GM23338 (cell line): ENCODE data around the gene FHL2. TPM values are rescaled to one million over a fixed set of nuclear protein-coding genes. Genes with fewer than 3 reads are reported as not detected.
A peak's percentile ranks its signal among the peaks of the same experiment; 100 is the strongest.

Experiments
- ATAC-seq: fragments of 200-7000 bp; cut with Tn5 transposase; 3 replicates; pipeline ENCODE4 v1.9.1; 2020
- DNase-seq: peaks from one replicate; pipeline ENCODE4 v3.0.0-alpha.2; 2015; ENCODE audit warnings: low spot score
- H2AFZ ChIP-seq: fragments of 200-600 bp; sonication (generic); 2 replicates; pipeline ENCODE4 v1.8.0; 2016; ENCODE audit warnings: antibody characterized with exemption, mild to moderate bottlenecking, moderate library complexity
- H3F3A ChIP-seq: fragments of 200-600 bp; sonication (generic); replicated peaks from 2 replicates; pipeline ENCODE4 v1.8.0; 2017; ENCODE audit warnings: antibody characterized with exemption, mixed run types, low read depth
- H3K27ac ChIP-seq: fragments of 200-600 bp; sonication (generic); 2 replicates; pipeline ENCODE4 v1.6.1; 2016; ENCODE audit warnings: low read depth
- H3K27me3 ChIP-seq: fragments of 200-600 bp; sonication (generic); 2 replicates; pipeline ENCODE4 v1.8.0; 2016; ENCODE audit warnings: mild to moderate bottlenecking, mixed run types, moderate library complexity; ENCODE audit not compliant: insufficient read depth
- H3K36me3 ChIP-seq: fragments of 200-600 bp; sonication (generic); 2 replicates; pipeline ENCODE4 v1.8.0; 2016; ENCODE audit warnings: mild to moderate bottlenecking; ENCODE audit not compliant: insufficient read depth
- H3K4me1 ChIP-seq: fragments of 200-600 bp; sonication (generic); 2 replicates; pipeline ENCODE4 v1.8.0; 2016; ENCODE audit warnings: mild to moderate bottlenecking, moderate library complexity; ENCODE audit not compliant: insufficient read depth
- H3K4me2 ChIP-seq: fragments of 200-600 bp; sonication (generic); 2 replicates; pipeline ENCODE4 v1.7.1; 2017; ENCODE audit warnings: mixed run types
- H3K4me3 ChIP-seq: fragments of 200-600 bp; sonication (generic); 2 replicates; pipeline ENCODE4 v1.6.1; 2016; ENCODE audit warnings: mixed run types
- H3K79me2 ChIP-seq: fragments of 200-600 bp; sonication (generic); replicated peaks from 2 replicates; pipeline ENCODE4 v1.8.0; 2017; ENCODE audit warnings: mild to moderate bottlenecking; ENCODE audit not compliant: insufficient read depth
- H3K9me2 ChIP-seq: fragments of 200-600 bp; sonication (generic); 2 replicates; pipeline ENCODE4 v1.8.0; 2017; ENCODE audit not compliant: insufficient read depth
- H4K20me1 ChIP-seq: fragments of 200-600 bp; sonication (generic); replicated peaks from 2 replicates; pipeline ENCODE4 v1.8.0; 2017; ENCODE audit warnings: mild to moderate bottlenecking; ENCODE audit not compliant: insufficient read depth
- H3K27ac Mint-ChIP-seq: 2 replicates; pipeline ENCODE4 v1.8.0; 2020; ENCODE audit warnings: inconsistent platforms, mild to moderate bottlenecking, moderate library complexity, mixed read lengths
- H3K27me3 Mint-ChIP-seq: 3 replicates; pipeline ENCODE4 v1.8.0; 2022; ENCODE audit warnings: low read depth, mild to moderate bottlenecking, moderate library complexity, mixed read lengths, inconsistent platforms; ENCODE audit not compliant: insufficient read depth, poor library complexity
- H3K36me3 Mint-ChIP-seq: 3 replicates; pipeline ENCODE4 v1.8.0; 2021; ENCODE audit warnings: low read depth, mild to moderate bottlenecking, inconsistent platforms, moderate library complexity, mixed read lengths
- H3K4me1 Mint-ChIP-seq: 3 replicates; pipeline ENCODE4 v1.8.0; 2020; ENCODE audit warnings: mild to moderate bottlenecking, inconsistent platforms, mixed read lengths
- H3K4me3 Mint-ChIP-seq: 3 replicates; pipeline ENCODE4 v1.8.0; 2021; ENCODE audit warnings: moderate library complexity, mild to moderate bottlenecking, inconsistent platforms, mixed read lengths
- H3K9me3 Mint-ChIP-seq: 3 replicates; pipeline ENCODE4 v1.8.0; 2020; ENCODE audit warnings: moderate library complexity, mild to moderate bottlenecking, inconsistent platforms, mixed read lengths
- CREB1 ChIP-seq: fragments of 250-450 bp; sonication (Bioruptor Pico); IDR thresholded peaks from 2 replicates; pipeline ENCODE4 v1.5.0; 2020; ENCODE audit warnings: low read depth, mild to moderate bottlenecking, moderate library complexity
- EZH2 ChIP-seq: fragments of 200-600 bp; sonication (generic); IDR thresholded peaks from one replicate; pipeline ENCODE4 v1.8.0; 2017; ENCODE audit warnings: antibody characterized with exemption, mild to moderate bottlenecking, low read depth; ENCODE audit not compliant: unreplicated experiment
- EZH2phosphoT487 ChIP-seq: fragments of 200-600 bp; sonication (generic); IDR thresholded peaks from one replicate; pipeline ENCODE4 v1.8.1; 2018; ENCODE audit warnings: antibody characterized with exemption; ENCODE audit not compliant: unreplicated experiment
- JUNB ChIP-seq: IDR thresholded peaks from one replicate; pipeline ENCODE4 v1.6.1; 2016; ENCODE audit warnings: antibody characterized with exemption; ENCODE audit not compliant: unreplicated experiment
- NANOG ChIP-seq: IDR thresholded peaks from 2 replicates; pipeline ENCODE4 v1.6.1; 2016; ENCODE audit warnings: antibody characterized with exemption, borderline replicate concordance
- POLR2AphosphoS5 ChIP-seq: IDR thresholded peaks from 2 replicates; pipeline ENCODE4 v1.6.1; 2016; ENCODE audit warnings: antibody characterized with exemption, low read depth
- STAT1 ChIP-seq: IDR thresholded peaks from one replicate; pipeline ENCODE4 v1.6.1; 2016; ENCODE audit warnings: antibody characterized with exemption; ENCODE audit not compliant: unreplicated experiment
- ZNF114 ChIP-seq: fragments of 250-450 bp; sonication (Bioruptor Pico); IDR thresholded peaks from 2 replicates; pipeline ENCODE4 v1.5.0; 2020; ENCODE audit warnings: mild to moderate bottlenecking, moderate library complexity
- ZNF331 ChIP-seq: fragments of 250-450 bp; sonication (Bioruptor Pico); IDR thresholded peaks from 2 replicates; pipeline ENCODE4 v1.5.0; 2020; ENCODE audit warnings: low read depth, mild to moderate bottlenecking, moderate library complexity
- polyA plus RNA-seq: library from polyadenylated mRNA; unstranded; fragments of >200 nt; fragmentation: Nextera tagmentation; extraction: Ambion mirVana; gene quantifications from 2 replicates; pipeline ENCODE4 v1.2.1, GENCODE V29; 2016
- total RNA-seq: library from RNA; depleted of rRNA; stranded (reverse); fragments of >200 nt; shearing (Covaris generic); gene quantifications from 2 replicates; pipeline ENCODE4 v1.2.3, GENCODE V29; 2014
- TF ChIP-seq, protein P1 (sequence below), 2 experiments: fragments of 200-600 bp in 1 of 2; sonication (generic) in 1 of 2; conservative IDR thresholded peaks; 2 replicates each; pipeline versions ENCODE4 v1.5.1 to v1.6.1; 2016 to 2017; ENCODE audit warnings: antibody characterized with exemption in 2 of 2, low read depth in 2 of 2, mild to moderate bottlenecking in 2 of 2, moderate library complexity in 1 of 2
- TF ChIP-seq, protein P2 (sequence below): fragments of 250-450 bp; sonication (Bioruptor Pico); IDR thresholded peaks from 2 replicates; pipeline ENCODE4 v1.5.0; 2020; ENCODE audit warnings: mild to moderate bottlenecking, moderate library complexity
- TF ChIP-seq, protein P3 (sequence below): IDR thresholded peaks from 2 replicates; pipeline ENCODE4 v1.6.1; 2016; ENCODE audit warnings: antibody characterized with exemption

The FHL2 gene
- total and polyA plus RNA-seq, 2 experiments from 2014 or later: 29.0 to 30.9 TPM

DNA sequence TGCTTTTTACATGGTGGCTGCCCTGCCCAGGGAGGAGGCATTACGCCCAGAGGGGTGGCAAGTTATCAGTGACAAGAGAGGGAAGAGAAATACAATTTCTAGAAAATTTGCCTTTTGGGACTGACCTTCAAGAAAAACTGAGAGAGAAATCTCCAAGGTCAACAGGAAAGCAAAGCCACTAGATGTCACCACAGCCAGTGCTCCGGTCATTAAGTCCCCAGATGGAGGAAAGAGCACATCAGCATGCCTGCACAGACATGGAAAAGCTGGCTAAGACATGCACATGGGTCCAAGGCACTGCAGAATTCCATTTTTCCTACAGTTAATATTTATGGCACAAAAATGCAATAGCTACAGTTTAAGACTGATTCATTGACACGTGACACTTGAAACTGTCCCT, 21.0 kb downstream of the FHL2 start:
- Histone ChIP-seq H3K27me3 (no peaks in the 10 kb centered on the region), H3K4me1 (no peaks in the 10 kb centered on the region), H3F3A (no peaks in the 10 kb centered on the region), H3K36me3 (no peaks in the 10 kb centered on the region), H3K4me3 (no peak overlapping the region), H2AFZ (no peak overlapping the region), H3K4me2 (no peak overlapping the region), H3K27ac (no peak overlapping the region), H3K9me2 (no peaks in the 10 kb centered on the region), H3K79me2 (0 out of 2 replicates have a peak, but pooled peaks cover 2% of the 10 kb centered on the region), H4K20me1 (peaks cover 5% of the 10 kb centered on the region; the same call in 1 of the 2 replicates)
- Mint-ChIP-seq H3K4me1 (no peaks in the 10 kb centered on the region), H3K36me3 (peaks cover 7% of the 10 kb centered on the region; the same call in 2 of the 3 replicates), H3K27me3 (no peaks in the 10 kb centered on the region), H3K9me3 (no peaks in the 10 kb centered on the region), H3K4me3 (no peak overlapping the region), H3K27ac (peak overlapping the region; percentile 51)
- TF ChIP-seq, protein P1, sequence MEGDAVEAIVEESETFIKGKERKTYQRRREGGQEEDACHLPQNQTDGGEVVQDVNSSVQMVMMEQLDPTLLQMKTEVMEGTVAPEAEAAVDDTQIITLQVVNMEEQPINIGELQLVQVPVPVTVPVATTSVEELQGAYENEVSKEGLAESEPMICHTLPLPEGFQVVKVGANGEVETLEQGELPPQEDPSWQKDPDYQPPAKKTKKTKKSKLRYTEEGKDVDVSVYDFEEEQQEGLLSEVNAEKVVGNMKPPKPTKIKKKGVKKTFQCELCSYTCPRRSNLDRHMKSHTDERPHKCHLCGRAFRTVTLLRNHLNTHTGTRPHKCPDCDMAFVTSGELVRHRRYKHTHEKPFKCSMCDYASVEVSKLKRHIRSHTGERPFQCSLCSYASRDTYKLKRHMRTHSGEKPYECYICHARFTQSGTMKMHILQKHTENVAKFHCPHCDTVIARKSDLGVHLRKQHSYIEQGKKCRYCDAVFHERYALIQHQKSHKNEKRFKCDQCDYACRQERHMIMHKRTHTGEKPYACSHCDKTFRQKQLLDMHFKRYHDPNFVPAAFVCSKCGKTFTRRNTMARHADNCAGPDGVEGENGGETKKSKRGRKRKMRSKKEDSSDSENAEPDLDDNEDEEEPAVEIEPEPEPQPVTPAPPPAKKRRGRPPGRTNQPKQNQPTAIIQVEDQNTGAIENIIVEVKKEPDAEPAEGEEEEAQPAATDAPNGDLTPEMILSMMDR (conservative IDR thresholded peaks at IDR 0.05; ENCODE audit: low read depth in 2 of 2): peak in 1 of 2 experiments; percentile 51; a peak in 2 of 4 replicates
- no peak for TF ChIP-seq POLR2AphosphoS5
- DNase-seq: no peak
- ATAC-seq: no peak

DNA sequence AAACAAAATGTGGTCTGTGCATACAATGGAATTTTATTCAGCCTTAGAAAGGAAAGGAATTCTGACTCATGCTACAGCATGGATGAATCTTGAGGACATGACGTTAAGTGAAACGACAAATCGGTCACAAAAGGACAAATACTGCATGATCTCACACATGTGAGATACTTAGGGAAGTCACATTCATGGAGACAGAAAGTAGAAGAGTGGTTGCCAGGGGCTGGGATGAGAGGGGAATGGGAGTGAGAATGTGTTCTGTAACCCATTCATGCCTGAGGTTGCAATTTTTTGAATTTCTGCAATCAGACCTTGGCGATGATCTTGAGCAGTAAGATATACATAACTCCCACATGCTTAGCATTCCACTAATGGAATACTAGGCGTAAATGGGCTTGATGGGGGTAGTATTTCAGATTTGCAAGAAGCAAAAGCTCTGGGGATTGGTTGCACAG, 22.0 kb downstream of the FHL2 start:
- Histone ChIP-seq H3K4me3 (no peak overlapping the region), H3F3A (no peaks in the 10 kb centered on the region), H3K79me2 (0 out of 2 replicates have a peak, but pooled peaks cover 2% of the 10 kb centered on the region), H3K27ac (no peak overlapping the region), H3K4me1 (no peaks in the 10 kb centered on the region), H4K20me1 (peaks cover 2% of the 10 kb centered on the region; the same call in 1 of the 2 replicates), H2AFZ (no peak overlapping the region), H3K4me2 (no peak overlapping the region), H3K27me3 (no peaks in the 10 kb centered on the region), H3K9me2 (no peaks in the 10 kb centered on the region), H3K36me3 (no peaks in the 10 kb centered on the region)
- H3K9me3 Mint-ChIP-seq: no peaks in the 10 kb centered on the region
- no peak overlapping the region for H3K27ac Mint-ChIP-seq
- no peak for DNase-seq
- peaks cover 7% of the 10 kb centered on the region; the same call in 2 of the 3 replicates for H3K36me3 Mint-ChIP-seq
- no peak overlapping the region for H3K4me3 Mint-ChIP-seq
- no peak for ATAC-seq
- H3K27me3 Mint-ChIP-seq: no peaks in the 10 kb centered on the region
- H3K4me1 Mint-ChIP-seq: no peaks in the 10 kb centered on the region
- TF ChIP-seq NANOG: no peak
- TF ChIP-seq ZNF114 (CRISPR knock-in tag): no peak
- TF ChIP-seq EZH2phosphoT487: no peak
- TF ChIP-seq JUNB: no peak
- no peak for TF ChIP-seq ZNF331
- TF ChIP-seq, protein P2, sequence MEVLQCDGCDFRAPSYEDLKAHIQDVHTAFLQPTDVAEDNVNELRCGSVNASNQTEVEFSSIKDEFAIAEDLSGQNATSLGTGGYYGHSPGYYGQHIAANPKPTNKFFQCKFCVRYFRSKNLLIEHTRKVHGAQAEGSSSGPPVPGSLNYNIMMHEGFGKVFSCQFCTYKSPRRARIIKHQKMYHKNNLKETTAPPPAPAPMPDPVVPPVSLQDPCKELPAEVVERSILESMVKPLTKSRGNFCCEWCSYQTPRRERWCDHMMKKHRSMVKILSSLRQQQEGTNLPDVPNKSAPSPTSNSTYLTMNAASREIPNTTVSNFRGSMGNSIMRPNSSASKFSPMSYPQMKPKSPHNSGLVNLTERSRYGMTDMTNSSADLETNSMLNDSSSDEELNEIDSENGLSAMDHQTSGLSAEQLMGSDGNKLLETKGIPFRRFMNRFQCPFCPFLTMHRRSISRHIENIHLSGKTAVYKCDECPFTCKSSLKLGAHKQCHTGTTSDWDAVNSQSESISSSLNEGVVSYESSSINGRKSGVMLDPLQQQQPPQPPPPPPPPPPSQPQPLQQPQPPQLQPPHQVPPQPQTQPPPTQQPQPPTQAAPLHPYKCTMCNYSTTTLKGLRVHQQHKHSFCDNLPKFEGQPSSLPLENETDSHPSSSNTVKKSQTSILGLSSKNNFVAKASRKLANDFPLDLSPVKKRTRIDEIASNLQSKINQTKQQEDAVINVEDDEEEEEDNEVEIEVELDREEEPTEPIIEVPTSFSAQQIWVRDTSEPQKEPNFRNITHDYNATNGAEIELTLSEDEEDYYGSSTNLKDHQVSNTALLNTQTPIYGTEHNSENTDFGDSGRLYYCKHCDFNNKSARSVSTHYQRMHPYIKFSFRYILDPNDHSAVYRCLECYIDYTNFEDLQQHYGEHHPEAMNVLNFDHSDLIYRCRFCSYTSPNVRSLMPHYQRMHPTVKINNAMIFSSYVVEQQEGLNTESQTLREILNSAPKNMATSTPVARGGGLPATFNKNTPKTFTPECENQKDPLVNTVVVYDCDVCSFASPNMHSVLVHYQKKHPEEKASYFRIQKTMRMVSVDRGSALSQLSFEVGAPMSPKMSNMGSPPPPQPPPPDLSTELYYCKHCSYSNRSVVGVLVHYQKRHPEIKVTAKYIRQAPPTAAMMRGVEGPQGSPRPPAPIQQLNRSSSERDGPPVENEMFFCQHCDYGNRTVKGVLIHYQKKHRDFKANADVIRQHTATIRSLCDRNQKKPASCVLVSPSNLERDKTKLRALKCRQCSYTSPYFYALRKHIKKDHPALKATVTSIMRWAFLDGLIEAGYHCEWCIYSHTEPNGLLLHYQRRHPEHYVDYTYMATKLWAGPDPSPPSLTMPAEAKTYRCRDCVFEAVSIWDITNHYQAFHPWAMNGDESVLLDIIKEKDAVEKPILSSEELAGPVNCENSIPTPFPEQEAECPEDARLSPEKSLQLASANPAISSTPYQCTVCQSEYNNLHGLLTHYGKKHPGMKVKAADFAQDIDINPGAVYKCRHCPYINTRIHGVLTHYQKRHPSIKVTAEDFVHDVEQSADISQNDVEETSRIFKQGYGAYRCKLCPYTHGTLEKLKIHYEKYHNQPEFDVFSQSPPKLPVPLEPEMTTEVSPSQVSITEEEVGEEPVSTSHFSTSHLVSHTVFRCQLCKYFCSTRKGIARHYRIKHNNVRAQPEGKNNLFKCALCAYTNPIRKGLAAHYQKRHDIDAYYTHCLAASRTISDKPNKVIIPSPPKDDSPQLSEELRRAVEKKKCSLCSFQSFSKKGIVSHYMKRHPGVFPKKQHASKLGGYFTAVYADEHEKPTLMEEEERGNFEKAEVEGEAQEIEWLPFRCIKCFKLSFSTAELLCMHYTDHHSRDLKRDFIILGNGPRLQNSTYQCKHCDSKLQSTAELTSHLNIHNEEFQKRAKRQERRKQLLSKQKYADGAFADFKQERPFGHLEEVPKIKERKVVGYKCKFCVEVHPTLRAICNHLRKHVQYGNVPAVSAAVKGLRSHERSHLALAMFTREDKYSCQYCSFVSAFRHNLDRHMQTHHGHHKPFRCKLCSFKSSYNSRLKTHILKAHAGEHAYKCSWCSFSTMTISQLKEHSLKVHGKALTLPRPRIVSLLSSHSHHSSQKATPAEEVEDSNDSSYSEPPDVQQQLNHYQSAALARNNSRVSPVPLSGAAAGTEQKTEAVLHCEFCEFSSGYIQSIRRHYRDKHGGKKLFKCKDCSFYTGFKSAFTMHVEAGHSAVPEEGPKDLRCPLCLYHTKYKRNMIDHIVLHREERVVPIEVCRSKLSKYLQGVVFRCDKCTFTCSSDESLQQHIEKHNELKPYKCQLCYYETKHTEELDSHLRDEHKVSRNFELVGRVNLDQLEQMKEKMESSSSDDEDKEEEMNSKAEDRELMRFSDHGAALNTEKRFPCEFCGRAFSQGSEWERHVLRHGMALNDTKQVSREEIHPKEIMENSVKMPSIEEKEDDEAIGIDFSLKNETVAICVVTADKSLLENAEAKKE: no peak
- TF ChIP-seq, protein P3, sequence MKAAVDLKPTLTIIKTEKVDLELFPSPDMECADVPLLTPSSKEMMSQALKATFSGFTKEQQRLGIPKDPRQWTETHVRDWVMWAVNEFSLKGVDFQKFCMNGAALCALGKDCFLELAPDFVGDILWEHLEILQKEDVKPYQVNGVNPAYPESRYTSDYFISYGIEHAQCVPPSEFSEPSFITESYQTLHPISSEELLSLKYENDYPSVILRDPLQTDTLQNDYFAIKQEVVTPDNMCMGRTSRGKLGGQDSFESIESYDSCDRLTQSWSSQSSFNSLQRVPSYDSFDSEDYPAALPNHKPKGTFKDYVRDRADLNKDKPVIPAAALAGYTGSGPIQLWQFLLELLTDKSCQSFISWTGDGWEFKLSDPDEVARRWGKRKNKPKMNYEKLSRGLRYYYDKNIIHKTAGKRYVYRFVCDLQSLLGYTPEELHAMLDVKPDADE: no peak
- TF ChIP-seq CREB1 (CRISPR knock-in tag): no peak
- no peak for TF ChIP-seq EZH2
- TF ChIP-seq STAT1: no peak
- no peak for TF ChIP-seq POLR2AphosphoS5
